ENCODE measurements around the gene DLG2.

DLG2 gene

DNA sequence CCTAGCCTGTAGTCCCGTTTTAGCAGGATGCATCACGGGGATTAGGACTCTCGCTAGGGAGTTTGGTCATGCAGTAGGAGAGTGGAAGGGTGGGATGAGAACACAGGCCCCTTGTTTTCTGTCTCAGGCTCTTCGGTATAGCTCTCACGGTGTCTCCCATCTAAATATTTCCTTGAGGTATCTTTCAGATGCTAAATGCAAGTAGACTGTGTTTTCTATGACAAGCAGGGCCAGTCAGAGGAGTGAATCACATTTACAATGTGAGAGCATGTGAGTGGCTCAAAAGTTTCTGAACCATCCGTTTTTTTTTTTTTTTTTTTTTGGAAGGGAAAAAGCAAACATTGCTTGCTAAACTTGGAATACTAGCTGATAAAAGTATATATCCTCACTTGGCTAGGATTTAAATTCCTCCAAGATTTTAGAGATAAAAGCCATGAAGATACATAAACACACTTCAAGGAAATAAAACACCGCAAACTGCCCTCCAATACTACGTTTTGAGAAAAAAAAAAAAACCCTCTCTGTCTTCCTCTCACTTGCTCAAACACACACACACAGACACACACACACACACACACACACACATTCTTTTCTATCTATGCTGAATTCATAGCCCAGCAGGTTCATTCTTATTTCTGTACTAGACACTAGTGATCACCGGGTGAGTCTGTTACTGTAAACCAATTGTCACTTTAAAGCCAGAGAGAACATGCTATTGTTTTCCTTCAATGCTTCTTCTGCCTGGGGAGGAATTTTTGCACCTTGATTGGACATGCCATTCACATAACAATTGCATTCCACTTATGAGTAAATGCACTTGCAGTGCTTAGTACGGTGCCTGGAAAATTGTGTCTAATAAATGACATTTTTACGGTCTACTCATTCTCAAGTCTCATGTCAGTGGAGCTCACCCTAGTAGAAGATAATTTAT is 2116.3 kb downstream of the DLG2 start:
- DNase-seq (ENCODE audit: low read depth in 2 of 3, low spot score in 1 of 3) = no peak

DNA sequence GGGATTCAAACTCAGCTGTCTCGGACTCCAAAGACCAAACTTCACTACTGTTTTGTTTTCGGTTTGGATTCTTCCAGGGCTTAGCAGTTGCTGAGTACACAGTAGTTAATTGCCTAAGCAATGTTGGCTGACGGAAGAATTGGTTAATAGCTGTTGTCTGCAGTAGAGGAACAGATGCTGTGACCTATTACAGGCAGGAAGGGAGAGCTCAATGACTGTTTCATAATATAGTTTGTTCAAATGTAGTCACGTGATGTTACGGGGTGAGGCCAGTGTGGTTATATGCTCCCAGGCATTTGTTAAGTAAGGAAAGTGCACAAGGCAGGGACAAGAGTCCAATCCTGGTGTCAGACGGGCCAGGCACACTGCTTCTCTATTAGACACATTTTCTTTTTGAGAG is 2118.3 kb downstream of the DLG2 start:
- no peak for DNase-seq (ENCODE audit: low read depth in 2 of 3, low spot score in 1 of 3)

DNA sequence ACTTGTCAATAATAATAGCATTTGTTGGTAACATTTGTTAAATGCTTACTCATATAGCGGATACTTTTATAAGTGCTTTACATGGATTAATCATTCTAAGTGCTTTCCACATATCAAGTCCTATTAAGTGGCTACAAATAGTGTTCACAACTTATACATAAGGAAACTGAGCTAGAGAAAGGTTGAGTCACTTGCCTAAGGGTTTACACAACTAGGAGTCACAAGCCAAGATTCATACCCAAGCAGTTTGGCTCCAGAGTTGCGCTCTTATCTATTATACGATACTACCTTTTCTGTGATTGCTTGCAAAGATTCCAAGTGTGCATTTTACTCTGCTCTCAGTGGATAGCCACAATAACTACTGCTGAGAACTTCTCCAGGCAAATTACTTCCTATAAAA is 2125.1 kb downstream of the DLG2 start:
- DNase-seq (ENCODE audit: low read depth in 2 of 3, low spot score in 1 of 3) = no peak

DNA sequence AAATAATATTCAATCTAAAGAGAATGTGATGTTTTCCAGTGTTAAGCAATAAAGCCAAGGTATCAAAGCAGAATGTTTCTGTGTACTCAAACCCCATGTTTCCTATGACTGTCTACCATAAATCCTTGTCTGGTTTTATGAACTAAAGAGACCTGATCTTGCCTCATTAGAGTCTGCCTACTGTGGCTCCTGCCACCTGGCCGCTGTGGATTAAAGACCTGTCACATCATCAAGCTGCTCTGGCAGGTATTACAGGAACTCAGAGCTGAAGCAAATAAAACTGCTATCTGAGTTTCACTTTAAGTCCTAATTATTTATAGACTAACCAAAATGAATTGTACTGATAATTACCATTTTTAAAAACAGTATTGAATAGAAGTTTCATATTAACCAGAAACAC is 2133.2 kb downstream of the DLG2 start:
- no peak for DNase-seq (ENCODE audit: low read depth in 2 of 3, low spot score in 1 of 3)

DNA sequence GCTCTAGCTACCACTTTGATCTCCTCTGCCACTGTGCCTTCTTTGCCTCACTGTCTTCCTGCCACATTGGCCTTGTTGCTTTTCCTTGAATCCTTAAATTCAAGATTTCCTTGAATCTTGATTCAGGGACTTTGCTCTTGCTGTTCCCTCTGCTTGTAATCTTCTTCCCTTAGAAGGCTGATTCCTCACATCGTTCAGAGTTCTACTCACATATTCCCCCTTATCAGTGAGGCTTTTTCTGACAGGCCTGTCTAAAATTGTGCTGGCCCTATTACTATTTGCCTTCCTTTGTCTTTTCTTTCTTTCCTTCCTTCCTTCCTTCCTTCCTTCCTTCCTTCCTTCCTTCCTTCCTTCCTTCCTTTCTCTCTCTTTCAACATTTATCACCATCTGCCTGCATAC is 2134.1 kb downstream of the DLG2 start:
- DNase-seq (ENCODE audit: low read depth in 2 of 3, low spot score in 1 of 3) = no peak

DNA sequence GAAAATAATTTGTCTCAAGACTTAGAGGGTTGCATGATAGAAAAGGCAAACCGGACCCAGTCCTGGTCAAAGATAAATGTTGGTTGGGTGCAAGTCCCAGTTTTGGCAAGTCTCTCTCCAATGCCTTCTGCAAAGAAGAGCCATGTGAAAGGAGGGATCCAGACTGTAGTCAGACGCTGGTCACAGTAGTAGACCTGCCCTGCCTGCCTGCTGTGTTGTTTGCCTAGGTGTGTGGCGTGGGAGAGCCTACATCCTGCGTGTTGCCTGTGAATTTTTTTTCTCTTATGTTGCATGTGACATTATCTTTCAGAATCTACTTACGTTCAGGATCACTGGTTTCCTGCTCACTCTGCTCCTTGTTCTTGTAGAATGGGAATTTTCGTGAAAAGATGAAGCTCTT is 2143.3 kb downstream of the DLG2 start:
- DNase-seq (ENCODE audit: low read depth in 2 of 3, low spot score in 1 of 3) = no peak

DNA sequence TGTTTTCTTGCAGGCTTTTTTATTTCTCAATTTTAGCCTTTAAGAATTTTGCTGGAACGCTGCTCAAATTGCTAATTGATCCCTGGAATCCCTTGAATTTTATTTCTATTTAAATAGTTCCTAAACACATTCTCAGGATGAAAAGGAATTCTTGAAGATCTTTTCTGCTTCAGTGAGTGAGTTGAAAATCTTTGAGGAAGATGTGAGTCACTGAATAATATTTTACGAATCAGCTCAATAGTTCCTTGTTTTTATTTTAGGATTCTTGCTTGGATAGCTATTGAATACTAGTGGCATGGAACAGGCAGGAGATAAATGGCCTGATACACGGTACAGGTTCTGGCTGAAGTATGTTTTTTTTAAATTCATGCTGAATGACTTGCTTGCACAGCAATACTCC is 2146.3 kb downstream of the DLG2 start:
- no peak for DNase-seq (ENCODE audit: low read depth in 2 of 3, low spot score in 1 of 3)

DNA sequence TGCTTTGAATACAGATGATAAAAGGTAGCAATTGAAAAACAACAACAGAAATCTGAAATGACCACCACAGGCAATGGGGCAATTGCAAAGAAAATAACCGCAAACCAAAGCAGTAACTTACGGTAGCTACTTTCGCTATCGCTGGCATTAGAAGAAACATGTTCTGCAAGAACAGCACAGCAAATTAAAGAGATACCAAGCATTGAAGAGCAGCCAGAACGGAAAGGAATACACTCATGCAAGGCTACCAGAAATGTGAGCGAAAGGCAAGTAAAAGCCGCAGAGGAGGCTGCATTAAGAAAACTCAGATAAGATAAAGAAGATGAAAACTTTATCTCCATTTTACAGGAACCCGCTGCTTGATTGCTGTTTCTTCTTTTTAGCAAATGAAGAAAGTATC is 2146.9 kb downstream of the DLG2 start:
- no peak for DNase-seq (ENCODE audit: low read depth in 2 of 3, low spot score in 1 of 3)

DNA sequence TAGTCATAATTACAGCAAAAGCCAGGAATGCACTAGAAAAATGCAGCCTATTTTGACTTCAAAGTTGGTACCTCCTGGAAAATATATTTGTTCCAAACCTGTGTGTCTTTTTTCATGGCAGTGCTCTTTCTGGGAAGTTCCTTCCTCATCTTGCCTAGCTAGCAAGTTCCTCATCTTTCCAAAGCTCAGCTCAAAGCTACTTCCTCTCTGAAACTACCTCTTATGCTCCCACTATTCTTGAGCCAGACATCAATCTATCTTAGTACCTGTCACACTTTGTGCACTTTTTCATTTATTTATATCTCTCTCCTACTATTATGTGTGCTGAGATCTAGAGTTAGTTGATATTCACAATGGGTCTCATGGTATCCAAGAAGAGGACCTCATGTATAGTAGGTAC is 2149.4 kb downstream of the DLG2 start:
- DNase-seq (ENCODE audit: low read depth in 2 of 3, low spot score in 1 of 3) = no peak

DNA sequence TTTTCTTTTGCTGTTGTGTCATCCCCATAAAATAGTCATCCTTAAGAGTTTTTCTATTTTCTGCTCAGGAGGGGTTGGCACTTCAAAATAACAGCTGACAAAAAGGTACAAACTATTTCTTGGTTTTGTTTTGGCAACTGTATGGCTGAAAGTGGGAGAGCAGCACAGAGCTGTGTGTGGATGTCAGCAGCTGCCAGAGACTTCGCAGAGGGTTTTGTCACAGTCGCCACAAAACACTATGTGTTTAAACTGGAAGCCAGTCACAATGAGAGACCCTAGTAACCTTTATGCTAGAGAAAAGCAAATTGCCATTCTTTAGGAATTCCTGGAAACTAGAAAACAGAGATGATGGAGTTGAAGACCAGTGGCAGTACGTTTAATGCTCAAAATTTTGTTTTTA is 2151.4 kb downstream of the DLG2 start:
- DNase-seq (ENCODE audit: low read depth in 2 of 3, low spot score in 1 of 3) = no peak

DNA sequence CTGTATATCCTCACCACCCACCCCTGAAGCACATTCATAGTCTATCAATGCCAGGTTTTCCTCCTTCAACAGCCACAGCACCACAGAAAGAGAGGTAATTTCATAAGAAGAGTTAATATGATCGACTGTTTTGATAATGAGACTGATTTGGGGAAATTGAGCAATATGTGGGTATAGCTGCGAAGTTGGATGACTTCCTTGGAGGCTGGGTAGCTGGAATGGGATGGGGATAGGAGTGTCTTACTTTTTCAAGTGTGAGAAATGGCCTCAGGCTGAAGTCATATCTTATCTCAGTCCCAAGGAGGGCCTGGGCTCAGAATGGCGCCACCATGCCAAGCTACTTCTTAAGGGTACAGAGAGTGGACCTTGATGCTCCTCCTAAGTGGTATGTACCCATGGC is 2153.4 kb downstream of the DLG2 start:
- DNase-seq (ENCODE audit: low read depth in 2 of 3, low spot score in 1 of 3) = no peak

DNA sequence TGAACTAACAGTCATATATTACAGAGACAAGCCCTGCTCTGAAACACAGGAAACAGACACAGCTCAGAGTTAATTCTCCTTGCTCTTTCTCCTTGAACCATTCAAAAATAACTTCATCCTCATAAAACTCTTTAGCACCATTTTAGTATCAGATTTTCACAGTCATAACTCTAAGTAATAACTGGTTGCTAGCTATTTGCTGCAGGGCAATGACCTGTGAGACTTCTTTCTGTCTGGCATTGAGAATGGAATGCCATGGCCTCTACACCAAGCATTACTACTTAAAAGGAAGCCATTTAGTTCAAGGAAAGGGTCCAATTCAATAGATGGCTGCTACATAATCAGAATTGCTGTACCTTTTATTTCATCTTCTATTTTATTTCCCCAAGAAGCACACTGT is 2154.3 kb downstream of the DLG2 start:
- no peak for DNase-seq (ENCODE audit: low read depth in 2 of 3, low spot score in 1 of 3)

DNA sequence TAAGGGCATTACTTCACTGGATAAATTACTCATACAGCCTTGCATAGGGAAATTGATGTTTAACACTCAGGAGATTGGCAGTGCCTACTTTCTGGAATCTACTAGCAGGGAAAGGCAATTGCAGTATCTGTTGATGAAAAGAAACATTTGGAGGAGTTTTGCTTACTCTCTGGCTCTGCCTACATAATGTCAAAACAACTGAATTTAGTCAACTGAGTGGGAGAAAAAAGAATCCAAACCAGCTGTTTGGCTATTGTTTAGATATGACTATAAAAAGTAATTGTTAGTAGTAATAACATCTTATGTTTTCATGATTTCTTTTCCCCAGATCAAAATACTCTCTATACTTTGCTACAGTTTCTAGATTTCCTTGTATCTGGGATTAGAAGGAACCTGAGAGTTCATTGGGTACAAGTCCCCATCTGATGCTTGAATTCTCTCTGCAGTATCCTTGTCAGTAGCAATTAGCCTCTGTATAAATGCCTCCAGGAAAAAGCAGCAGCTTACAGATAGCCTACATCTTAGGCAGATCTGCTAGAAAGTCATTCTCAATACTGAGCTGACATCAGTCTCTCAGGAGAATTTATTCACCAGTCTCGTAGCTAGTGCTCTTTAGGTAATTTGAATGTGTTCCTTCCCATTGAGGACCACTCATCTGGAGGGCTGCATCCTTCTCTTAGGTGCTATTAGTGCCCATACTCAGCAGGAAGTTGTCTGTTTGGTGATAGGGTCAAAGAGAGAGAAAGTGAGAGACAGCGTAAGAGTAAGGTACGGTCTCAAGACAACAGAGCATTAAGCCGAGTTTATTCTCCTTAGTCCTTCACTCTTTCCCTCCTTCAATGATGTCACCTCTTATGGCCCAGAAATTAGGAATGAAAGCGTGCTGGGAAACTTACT is 2155.1 kb downstream of the DLG2 start:
- no peak for DNase-seq (ENCODE audit: low read depth in 2 of 3, low spot score in 1 of 3)

DNA sequence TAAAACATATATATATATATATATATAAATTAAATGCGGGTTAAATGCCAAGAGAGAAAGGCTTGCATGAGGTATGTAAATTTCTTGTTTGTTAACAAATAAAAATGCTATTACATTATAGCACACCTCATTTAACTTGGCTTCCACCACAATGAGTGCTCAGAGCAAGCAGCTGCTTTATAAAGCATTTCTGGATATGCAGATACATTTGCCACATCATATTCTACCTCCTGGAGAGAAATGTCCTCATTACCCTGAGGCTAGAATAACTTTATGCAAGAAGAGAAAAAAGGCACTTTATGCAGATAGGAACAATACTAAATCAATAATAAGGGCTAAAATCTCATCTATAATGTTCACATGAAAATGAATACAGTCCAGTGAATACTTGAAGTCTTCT is 2159.3 kb downstream of the DLG2 start:
- DNase-seq (ENCODE audit: low read depth in 2 of 3, low spot score in 1 of 3) = no peak

DNA sequence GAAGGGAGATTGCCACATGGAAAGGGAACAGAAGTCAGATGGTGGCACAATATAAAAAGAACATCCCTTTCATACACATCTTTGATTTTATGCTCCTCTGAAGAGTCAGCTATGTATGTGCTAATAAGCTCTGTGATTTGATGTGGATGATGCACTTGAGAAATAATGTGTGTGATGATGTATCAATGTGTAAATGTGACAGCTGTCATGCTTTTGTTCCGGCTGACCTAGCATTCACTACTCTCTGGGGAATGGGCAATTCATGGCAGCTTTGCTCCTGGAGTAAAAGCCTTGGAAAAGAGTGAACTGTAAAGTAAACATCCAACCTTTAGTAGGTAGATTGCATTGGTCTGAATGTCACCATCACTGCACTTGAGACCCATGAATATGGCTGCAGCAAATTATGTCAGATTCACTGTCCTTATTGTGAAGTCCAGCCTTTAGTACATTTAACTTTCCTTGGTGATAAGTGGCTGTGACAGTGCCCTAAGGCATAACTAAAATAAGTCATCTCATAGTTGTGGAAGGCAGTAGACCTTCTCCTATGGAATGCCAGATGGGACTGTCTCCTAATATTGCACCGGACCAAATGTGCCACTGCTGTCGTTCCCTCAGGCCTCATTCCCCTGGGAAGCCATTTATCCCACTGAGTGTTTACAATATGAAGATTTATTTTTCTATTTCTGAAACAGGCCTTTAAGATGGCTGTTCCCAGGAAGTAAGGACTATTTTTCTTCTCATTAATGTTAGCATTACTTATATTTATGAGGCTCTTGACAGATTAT is 2162.8 kb downstream of the DLG2 start:
- DNase-seq (ENCODE audit: low read depth in 2 of 3, low spot score in 1 of 3) = no peak

DNA sequence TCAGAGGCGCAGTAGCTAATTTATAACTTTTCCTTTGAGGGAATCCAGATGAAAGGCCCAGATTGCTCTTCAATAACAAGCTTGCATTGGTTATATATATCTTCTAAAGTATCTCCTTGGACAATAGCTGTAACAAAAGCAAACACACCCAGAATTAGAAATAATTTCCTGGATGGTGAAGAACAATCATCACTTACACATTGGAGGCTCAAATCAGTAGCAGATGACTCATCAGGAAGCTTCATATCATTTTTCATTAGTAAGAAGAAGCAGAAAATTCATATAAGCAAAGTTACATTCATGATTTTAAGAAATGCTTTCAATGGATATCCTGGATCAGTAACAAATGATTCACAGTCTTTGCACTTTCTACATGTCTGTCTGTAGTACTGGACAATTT is 2167.3 kb downstream of the DLG2 start:
- DNase-seq (ENCODE audit: low read depth in 2 of 3, low spot score in 1 of 3) = no peak

DNA sequence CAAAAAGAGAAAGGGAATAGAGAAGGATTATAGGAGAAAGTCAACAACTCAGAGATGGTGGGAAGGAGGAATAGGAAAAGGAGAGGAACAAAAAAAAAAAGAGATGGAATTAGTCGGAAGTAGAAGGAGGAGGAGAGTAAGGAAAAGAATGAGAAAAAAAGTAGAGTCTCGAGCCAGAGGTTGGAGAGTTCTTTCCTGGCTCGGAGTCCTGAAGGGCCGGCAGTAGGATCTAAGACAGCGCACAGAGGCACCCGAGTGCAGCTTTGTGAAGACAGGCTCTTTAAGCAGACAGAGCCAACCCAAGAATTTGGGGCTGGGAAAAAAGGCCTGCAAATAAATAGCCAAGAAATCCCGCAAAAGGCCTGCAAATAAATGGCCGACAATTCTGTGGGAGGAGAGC is 2170.6 kb downstream of the DLG2 start:
- DNase-seq (ENCODE audit: low read depth in 2 of 3, low spot score in 1 of 3) = no peak

DNA sequence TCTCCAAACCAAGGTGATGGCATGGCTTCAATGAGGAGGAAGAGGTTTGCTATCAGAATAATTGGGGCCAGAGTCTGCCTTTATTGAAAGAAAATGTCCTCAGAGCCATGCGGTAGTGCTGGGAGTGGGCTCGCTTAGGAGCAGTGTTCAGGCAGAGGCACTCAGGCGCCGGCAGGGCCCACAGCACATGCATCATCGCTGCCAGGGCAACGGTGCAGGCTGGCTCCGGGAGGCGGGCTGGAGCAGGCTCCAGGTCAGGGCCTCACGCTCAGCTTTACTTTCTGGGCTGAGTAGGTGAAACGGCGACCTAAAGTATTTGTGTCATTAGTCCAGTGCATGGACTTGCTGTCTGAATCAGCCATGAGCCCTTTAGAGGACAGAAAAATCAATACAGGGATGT is 2171.1 kb downstream of the DLG2 start:
- DNase-seq (ENCODE audit: low read depth in 2 of 3, low spot score in 1 of 3) = no peak

DNA sequence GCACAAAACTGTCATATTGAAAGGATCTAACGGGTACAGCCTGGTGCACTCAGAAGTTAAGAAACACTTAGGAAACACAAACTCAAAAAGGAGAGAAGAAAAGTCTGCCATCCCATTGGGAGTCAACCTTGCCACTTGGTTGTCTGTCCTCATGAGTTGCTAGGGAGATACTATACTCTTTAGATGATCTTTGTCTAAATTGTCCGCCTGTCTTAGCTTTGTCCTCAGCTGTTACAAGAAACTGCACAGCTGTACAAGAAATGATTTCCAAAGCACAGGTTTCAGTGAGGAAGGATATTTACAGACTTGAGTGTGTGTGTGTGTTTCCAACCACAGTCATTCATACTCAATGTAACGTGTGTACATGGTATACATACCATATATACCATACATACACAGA is 2171.8 kb downstream of the DLG2 start:
- no peak for DNase-seq (ENCODE audit: low read depth in 2 of 3, low spot score in 1 of 3)

DNA sequence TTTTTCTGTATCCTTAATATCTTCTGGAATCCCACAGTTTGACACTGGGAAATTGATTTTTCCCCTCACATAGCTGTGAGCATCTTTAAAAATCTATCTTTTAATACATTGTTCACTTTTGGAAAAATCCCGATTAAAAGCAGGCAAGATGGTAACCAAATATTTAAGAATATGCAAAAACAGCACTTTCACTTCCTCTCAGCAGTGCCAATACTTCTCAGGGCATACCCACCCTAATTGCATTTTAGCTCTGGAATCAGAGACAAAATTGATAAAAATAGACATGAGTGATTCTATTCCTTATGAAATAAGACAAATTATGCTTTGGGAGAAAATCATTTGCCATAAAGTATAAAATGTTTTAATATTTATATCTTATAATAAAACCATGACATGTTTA is 2172.5 kb downstream of the DLG2 start:
- no peak for DNase-seq (ENCODE audit: low read depth in 2 of 3, low spot score in 1 of 3)

DNA sequence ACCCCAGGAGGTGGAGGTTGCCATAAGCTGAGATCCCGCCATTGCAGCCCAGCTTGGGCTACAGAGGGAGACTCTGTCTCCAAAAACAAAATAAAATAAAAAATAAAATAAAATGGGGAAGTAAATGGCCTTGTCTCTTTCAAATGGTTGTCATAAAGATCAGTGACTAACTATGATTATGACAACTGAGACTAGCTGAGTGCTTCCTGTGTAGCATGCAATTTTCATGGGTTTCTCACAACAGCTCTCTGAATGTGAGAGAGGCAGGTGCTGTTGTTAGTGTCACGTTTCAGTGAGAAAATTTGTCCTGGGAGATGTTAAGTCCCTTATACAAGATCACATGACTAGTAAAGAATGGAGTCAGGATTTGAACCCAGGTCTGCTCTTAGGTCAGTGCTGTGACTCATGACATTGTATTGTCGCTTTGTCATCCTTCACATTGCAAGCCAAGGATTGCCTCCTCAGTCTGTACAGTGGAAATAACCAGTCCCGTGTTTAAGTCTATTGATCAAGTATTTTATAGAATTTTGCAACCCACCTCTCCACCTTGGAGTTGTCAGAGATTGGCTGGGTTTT is 2177.7 kb downstream of the DLG2 start:
- DNase-seq (ENCODE audit: low read depth in 2 of 3, low spot score in 1 of 3) = no peak

Measured in stimulated activated CD4-positive, alpha-beta T cell treated with anti-CD3 and anti-CD28 coated beads, Interleukin-12 subunit alpha, Interleukin-12 subunit beta, amount 100 ng/mL, for 48 hours (primary cell).